ENCODE results near the gene PLA2G12A.

DNA sequence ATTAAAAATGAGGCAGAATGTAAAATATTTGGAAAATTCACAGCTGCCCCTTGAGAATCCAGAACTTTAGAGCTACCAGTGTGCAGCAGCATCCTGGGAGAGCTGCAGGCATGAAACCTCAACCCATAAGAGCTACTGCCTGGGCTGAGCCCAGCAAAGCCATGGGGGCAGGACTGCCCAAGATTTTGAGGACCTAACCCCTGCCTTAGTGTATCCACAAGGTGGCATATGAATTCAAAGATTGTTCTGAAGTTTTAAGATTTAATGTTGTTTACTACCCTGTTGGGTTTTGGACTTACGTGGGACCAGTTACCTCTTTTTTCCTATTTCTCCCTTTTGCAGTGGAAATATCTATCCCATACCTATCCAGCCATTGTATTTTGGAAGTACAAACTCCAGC, 53.0 kb downstream of the PLA2G12A start:
- no peak for TF ChIP-seq EP300 (IDR thresholded peaks at IDR 0.05; ENCODE audit: low read length)
- TF ChIP-seq SETDB1 (IDR thresholded peaks at IDR 0.05; ENCODE audit: low read length): no peak
- no peak for TF ChIP-seq POLR2A (conservative IDR thresholded peaks at IDR 0.05)
- no peak for TF ChIP-seq ATF7 (IDR thresholded peaks at IDR 0.05)
- TF ChIP-seq LCOR (CRISPR knock-in tag; IDR thresholded peaks at IDR 0.05): no peak
- TF ChIP-seq EZH2 (IDR thresholded peaks at IDR 0.05; ENCODE audit: borderline replicate concordance, low read depth, low read length): no peak
- no peak for TF ChIP-seq RBM17 (IDR thresholded peaks at IDR 0.05; ENCODE audit: borderline replicate concordance, low read depth, low read length)
- TF ChIP-seq KDM1A (IDR thresholded peaks at IDR 0.05): no peak
- no peak for TF ChIP-seq RNF2 (IDR thresholded peaks at IDR 0.05)
- no peak for TF ChIP-seq CAMTA2 (CRISPR knock-in tag; conservative IDR thresholded peaks at IDR 0.05)
- 0 out of 4 replicates have a peak, but pooled peaks of 1 of the 2 experiments have one; percentile 16 for TF ChIP-seq RAD21 (CRISPR knock-in tag; conservative IDR thresholded peaks at IDR 0.05 in 1 of 2, IDR thresholded peaks at IDR 0.05 in 1 of 2)
- no peak for TF ChIP-seq RFX5 (IDR thresholded peaks at IDR 0.05; ENCODE audit: low read depth, low read length)
- no peak for TF ChIP-seq GABPB1 (CRISPR knock-in tag; IDR thresholded peaks at IDR 0.05)

Measured in K562 (cell line).